Endometrial microvascular endothelial cells (primary cell): ENCODE results near the gene TADA2B. TPM values are rescaled to one million over a fixed set of nuclear protein-coding genes. Genes with fewer than 3 reads are reported as not detected.

Experiments
- in situ Hi-C: cut with HindIII; loops from 2 replicates; pipeline ENCODE4 v1.10.0; 2017; ENCODE audit warnings: low sequenced_read_pairs, low pct_unique_long_range_greater_than_20kb; ENCODE audit errors: inconsistent ontology term
- total RNA-seq: library from RNA; depleted of rRNA; stranded (reverse); fragments of >200 nt; gene quantifications from one replicate; pipeline ENCODE4 v1.2.3, GENCODE V29; 2015; ENCODE audit errors: inconsistent ontology term

TADA2B gene
- total RNA-seq, 1 donor from 2014 or later, result 9.8 TPM

GRCh38 chr4:7016086-7016485 lies 27.1 kb upstream of the TADA2B start:
- in situ Hi-C loops, result no loop called here

DNA sequence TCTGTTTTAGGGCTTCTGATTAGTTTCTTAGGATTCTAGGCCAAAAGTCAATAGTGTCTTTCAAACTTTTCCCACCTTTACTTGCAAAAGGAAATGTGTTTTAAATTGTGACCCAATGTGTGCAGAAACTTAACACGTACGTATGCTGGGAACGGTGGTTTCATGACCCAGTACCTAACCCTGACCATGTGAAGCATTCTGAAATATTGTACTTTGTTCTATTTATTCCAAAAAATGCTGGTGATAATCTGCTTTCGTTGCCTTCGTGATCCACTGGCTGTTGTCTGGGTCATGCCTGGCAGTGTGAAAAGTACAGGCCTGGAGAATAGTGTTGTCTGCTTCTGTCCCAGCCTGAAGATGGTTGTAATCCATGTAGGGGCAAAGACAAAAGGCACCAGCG lies 26.7 kb upstream of the TADA2B start:
- in situ Hi-C loops, result no loop called here

- in situ Hi-C loops, result no loop called here
Measured at GRCh38 chr4:7017446-7018048, 25.6 kb upstream of the TADA2B start.

DNA sequence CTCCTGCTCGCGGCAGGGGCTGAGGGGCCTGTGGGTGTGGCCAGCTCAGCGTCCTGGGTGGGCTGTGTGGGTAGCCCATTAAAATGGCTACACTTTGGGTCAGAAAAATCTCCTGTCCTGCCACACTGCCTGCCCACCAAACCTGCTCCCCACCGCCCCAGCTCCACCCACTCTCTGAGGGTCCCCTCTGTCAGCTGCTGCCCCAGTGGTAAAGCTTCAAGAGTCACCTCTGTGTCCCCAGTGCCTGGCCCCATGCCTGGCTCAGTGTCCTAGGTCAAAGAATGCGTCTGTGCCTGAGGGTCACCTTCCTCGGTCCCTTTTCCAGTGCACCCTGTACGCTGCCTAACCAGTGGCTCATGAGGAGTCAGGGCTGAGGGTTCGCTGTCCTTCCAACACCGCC lies 24.9 kb upstream of the TADA2B start:
- in situ Hi-C loops, result no loop called here

- in situ Hi-C loops, result no loop called here
Measured at GRCh38 chr4:7019367-7019766, 23.8 kb upstream of the TADA2B start.

- in situ Hi-C loops, result no loop called here
Measured at GRCh38 chr4:7020290-7020689, 22.9 kb upstream of the TADA2B start.

DNA sequence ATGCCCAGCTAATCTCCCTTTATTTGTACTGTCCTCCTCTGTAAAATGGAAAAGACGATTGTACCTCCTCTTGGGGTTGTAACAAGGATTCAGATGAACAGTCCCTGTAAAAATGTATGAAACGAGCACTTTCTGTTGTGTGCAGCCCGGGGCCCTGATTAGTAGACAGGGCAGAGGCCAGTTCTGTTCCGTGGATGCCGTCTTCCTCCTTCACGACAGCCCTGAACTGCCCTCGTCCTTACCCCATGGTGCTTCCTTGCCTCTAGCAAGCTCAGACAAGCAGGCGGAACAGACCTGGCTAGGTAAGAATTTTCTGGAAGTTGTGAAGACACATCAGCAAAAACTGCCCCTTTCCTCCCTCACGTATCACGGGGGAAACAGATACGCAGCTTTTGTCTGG lies 22.3 kb upstream of the TADA2B start:
- in situ Hi-C loops, result no loop called here

DNA sequence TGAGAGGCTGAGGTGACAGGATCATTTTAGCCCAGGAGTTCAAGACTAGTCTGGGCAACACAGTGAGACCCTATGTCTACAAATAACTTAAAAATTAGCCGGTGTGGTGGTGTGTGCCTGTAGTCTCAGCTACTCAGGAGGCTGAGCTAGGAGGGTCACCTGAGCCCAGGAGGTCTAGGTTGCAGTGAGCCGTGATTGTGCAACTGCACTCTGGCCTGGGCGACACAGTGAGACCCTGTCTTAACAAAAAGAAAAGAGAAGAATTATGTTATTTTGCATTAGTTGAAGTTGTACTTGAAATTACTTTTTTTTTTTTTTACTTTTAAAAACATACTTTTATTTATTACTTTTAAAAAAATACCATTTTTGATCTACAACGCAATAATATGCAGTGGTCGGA lies 21.8 kb upstream of the TADA2B start:
- in situ Hi-C loops, result no loop called here

DNA sequence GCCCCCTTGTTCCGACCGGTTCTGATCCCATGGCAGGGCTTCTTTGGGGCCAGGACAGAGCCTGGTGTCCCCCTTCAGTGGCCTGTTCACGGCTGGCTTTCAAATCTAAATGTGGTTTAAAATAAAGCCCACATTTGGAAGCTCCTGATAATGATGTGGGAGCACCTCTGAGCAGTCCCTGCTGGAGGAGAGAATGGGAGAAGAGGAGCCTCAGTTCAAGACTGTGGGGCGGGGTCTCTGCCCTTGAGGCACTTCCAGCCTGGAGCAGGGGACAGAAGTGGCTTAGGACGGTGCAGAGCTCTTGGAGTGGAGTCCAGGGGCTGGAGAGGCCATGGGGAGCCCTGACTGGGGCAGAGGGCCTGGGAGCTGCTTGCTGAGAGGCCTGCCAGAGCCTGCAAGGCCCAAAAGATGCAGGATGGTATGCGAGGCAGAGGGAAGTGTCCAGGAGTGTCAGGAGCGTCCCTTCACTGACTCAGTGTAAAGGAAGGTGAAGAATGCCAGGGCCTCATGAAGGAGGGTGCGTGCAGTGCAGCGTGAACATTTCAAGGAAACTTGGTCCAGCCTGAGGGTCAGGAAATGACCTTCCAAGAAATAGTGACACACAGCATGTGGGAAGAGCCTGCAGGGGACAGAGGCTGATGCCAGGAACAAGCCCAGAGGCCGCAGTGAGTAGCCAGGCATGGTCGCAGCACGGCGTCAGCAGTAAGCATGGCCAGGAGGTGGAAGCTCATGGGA lies 21.1 kb upstream of the TADA2B start:
- in situ Hi-C loops, result no loop called here

- in situ Hi-C loops, result no loop called here
Measured at GRCh38 chr4:7023486-7023885, 19.7 kb upstream of the TADA2B start.

DNA sequence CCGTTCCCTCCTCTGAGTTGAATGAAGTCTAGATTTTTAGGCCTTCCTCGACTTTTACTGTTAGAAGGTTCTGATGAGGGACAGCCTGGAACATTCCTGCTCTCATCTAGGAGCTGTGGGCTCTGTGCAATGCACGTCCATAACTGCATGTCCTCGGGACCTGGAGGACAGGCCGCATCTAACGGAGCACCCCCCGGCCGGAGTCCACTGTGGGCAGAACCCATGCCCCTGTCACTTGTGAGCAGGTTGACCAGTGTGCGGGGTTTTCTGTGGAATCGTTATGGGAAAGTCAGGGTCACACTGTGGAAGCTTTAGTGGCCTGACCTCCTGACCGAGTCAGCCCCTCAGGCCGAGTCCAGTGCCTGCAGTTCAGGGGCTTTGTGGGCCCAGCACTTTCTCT lies 19.3 kb upstream of the TADA2B start:
- in situ Hi-C loops, result no loop called here

DNA sequence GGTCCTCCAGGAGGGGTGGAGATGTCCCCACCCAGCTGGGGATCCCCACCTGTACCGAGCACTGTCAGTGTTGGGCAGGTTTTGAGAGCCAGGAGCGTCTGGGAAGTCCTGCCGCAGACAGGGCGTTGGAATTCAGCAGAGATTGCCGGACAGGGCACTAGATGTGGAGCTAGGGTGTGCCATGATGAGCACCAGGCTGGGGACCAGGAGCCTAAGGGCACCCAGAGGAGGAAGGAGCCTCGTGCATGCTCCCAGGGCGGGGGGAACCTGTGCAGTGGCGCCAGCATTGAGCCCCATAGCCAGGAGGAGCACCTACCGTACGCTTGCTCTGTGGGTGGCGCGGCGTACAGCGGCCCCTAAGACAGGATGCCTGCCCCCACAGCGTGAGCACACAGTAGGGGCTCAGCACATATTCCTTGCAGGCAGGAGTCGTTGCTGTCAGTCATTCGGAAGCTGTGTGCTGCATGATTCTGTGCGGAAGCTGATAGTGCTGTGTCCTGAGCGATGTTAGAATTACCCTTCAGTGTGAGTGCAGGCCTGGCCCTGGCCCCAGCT lies 18.8 kb upstream of the TADA2B start:
- in situ Hi-C loops, result no loop called here

- in situ Hi-C loops, result no loop called here
Measured at GRCh38 chr4:7025040-7025602, 18.1 kb upstream of the TADA2B start.

DNA sequence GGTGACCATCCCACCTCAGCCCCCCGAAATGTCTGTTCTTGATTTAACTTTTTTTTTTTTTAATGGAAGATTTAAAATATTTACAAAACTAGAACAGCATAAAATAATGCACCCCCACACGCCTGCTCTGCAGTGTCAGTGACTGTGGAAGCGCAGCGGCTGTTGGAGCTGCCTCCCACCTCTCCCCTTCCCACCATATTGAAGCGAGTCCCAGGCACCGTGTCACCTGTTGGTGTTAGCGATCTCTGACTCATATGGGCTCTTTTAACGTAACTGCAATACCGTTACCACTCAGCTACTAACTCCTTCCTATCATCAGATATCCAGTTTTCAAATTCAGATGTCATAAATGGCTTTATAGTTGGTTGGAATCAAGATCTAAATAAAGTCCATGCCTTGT lies 17.1 kb upstream of the TADA2B start:
- in situ Hi-C loops, result no loop called here

- in situ Hi-C loops, result no loop called here
Measured at GRCh38 chr4:7027284-7027683, 15.9 kb upstream of the TADA2B start.

DNA sequence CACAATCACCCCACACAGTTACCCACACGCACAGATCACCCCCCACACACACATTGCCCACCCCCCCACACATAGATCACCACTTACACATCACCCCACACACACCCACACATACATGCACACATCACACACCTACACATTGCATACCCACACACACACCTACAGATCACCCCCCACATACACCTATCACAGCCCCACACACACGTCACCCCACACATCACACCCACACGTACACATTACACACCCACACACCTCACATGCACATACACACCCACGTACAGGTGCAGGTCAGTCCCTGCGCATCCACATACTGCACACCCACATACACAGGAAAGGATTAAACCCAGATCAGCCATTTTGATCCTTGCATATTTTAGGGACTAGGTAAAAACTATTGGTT lies 15.3 kb upstream of the TADA2B start:
- in situ Hi-C loops, result no loop called here

DNA sequence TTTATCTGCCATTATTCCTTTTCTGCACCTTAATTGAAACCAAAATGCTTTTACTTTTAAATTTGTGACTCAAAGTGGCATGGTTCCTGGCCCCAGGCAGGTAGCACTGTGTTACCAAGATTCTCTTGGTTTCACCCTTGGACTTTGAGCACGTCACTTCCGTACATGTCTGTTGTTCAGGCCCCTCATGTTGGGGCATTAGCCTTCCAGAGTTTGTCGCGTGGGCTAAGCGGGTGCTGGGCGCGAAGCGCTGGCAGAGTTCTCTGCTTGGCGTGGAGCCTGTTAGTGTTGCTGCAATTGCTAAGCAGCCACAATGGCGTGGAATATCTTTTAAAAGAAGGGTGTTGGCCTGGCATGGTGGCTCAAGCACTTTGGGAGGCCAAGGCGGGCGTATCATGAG lies 14.0 kb upstream of the TADA2B start:
- in situ Hi-C loops, result no loop called here

DNA sequence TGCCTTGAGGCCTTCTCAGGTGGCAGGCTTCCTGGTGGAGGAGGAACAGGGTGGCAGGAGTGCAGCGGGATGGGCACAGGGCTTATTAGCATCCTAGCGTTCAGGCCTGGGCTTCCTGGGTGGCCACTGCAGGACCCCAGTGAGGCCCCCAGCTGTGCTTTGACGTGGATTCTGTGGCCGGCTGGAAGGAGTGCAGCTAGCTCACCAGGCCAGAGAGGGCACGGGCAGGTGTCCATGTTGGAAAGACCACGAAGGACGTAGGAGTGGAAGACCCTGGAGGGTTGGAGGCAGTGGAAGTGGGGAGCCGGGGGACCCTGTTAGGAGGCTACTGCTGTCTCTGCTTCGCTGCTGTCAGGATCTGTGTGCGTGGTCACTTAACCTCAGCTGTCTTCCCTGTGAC lies 13.3 kb upstream of the TADA2B start:
- in situ Hi-C loops, result no loop called here

GRCh38 chr4:7030856-7031255 lies 12.3 kb upstream of the TADA2B start:
- in situ Hi-C loops, result no loop called here
